Neural cell (in vitro differentiated cells): Measurements from ENCODE around the gene RAB11FIP4.

ENCODE experiments used
- EZH2 ChIP-seq: fragments of 200-600, 300-800 bp; shearing (Covaris generic), sonication (generic); IDR thresholded peaks from 2 replicates; pipeline ENCODE4 v1.6.1; 2014; ENCODE audit warnings: antibody characterized with exemption, low read length, borderline replicate concordance, mild to moderate bottlenecking; ENCODE audit not compliant: insufficient read depth, poor library complexity, severe bottlenecking
- MXI1 ChIP-seq: fragments of 450-650 bp; conservative IDR thresholded peaks from 2 replicates; pipeline ENCODE4 v1.6.1; 2014; ENCODE audit warnings: antibody characterized with exemption, mild to moderate bottlenecking; ENCODE audit not compliant: poor library complexity, severe bottlenecking
- POLR2AphosphoS5 ChIP-seq: IDR thresholded peaks from 2 replicates; pipeline ENCODE4 v1.6.1; 2012
- RAD21 ChIP-seq: fragments of 450-650 bp; conservative IDR thresholded peaks from 2 replicates; pipeline ENCODE4 v1.6.1; 2014; ENCODE audit warnings: antibody characterized with exemption, mild to moderate bottlenecking, moderate library complexity
- REST ChIP-seq: IDR thresholded peaks from 2 replicates; pipeline ENCODE4 v1.6.1; 2012; ENCODE audit warnings: borderline replicate concordance
- SMC3 ChIP-seq: fragments of 450-650 bp; conservative IDR thresholded peaks from 2 replicates; pipeline ENCODE4 v1.6.1; 2014; ENCODE audit warnings: antibody characterized with exemption, mild to moderate bottlenecking, moderate library complexity; ENCODE audit not compliant: poor library complexity
- TAF1 ChIP-seq: IDR thresholded peaks from 2 replicates; pipeline ENCODE4 v1.6.1; 2012; ENCODE audit warnings: low read depth
- TF ChIP-seq, protein P1 (sequence below): fragments of 450-650 bp; IDR thresholded peaks from 2 replicates; pipeline ENCODE4 v1.5.1; 2014; ENCODE audit warnings: antibody characterized with exemption, mild to moderate bottlenecking, moderate library complexity; ENCODE audit not compliant: poor library complexity, severe bottlenecking

- TF ChIP-seq, protein P1, sequence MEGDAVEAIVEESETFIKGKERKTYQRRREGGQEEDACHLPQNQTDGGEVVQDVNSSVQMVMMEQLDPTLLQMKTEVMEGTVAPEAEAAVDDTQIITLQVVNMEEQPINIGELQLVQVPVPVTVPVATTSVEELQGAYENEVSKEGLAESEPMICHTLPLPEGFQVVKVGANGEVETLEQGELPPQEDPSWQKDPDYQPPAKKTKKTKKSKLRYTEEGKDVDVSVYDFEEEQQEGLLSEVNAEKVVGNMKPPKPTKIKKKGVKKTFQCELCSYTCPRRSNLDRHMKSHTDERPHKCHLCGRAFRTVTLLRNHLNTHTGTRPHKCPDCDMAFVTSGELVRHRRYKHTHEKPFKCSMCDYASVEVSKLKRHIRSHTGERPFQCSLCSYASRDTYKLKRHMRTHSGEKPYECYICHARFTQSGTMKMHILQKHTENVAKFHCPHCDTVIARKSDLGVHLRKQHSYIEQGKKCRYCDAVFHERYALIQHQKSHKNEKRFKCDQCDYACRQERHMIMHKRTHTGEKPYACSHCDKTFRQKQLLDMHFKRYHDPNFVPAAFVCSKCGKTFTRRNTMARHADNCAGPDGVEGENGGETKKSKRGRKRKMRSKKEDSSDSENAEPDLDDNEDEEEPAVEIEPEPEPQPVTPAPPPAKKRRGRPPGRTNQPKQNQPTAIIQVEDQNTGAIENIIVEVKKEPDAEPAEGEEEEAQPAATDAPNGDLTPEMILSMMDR, result no peak
- TF ChIP-seq SMC3, result no peak
- no peak for TF ChIP-seq EZH2
- no peak for TF ChIP-seq MXI1
- no peak for TF ChIP-seq POLR2AphosphoS5
- TF ChIP-seq RAD21, result no peak
- no peak for TF ChIP-seq TAF1
- no peak for TF ChIP-seq REST
Measured at GRCh38 chr17:31452101-31452500, 60.6 kb downstream of the RAB11FIP4 start.
